Stimulated activated CD8-positive, alpha-beta memory T cell treated with anti-CD3 and anti-CD28 coated beads, Interleukin-4, amount 100 ng/mL, for 4 hours (primary cell): ENCODE results near the gene WDR83.
"Not testable (repeated sequence)": the region's sequence is repeated elsewhere in the genome, so short reads cannot be mapped to it uniquely, and the experiment has no call there.

Experiments
- DNase-seq, 2 donors: peaks; one replicate each; pipeline ENCODE4 v3.0.0-alpha.2; 2020; ENCODE audit warnings: low read depth in 2 of 2, low spot score in 1 of 2

WDR83 gene

GRCh38 chr19:12711187-12711586 is 44.6 kb downstream of the WDR83 start:
- no peak for DNase-seq

DNA sequence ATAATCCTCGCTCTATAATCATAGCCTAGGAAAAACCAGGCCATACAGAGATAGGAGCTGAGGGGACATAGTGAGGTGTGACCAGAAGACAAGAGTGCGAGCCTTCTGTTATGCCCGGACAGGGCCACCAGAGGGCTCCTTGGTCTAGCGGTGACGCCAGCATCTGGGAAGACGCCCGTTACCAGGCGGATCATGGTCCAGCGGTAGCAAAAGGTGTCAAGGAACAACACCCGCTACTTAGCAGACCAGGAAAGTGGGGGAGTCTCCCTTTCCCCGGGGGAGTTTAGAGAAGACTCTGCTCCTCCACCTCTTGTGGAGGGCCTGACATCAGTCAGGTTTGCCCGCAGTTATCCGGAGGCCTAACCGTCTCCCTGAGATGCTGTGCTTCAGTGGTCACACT is 45.5 kb downstream of the WDR83 start:
- DNase-seq: not testable (repeated sequence)

GRCh38 chr19:12713304-12713703 is 46.7 kb downstream of the WDR83 start:
- not testable (repeated sequence) for DNase-seq

- no peak for DNase-seq
Observed at GRCh38 chr19:12715102-12715501, 48.5 kb downstream of the WDR83 start.

DNA sequence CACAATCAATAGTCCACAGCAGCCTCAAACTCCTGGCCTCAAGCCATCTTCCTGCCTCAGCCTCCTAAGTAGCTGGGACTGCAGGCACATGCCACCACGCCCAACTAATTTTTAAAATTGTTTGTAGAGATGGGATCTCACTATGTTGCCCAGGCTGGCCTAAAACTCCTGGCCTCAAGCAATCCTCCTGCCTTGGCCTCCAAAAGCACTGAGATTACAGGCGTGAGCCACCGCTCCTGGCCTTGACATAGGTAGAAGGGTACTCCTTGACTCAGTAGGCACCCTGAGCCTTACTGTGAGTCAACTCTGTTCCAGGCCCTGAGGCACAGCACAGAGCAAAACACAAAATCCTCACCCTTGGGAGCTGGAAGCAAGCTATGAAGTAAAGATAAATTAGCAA is 49.3 kb downstream of the WDR83 start:
- DNase-seq: no peak

DNA sequence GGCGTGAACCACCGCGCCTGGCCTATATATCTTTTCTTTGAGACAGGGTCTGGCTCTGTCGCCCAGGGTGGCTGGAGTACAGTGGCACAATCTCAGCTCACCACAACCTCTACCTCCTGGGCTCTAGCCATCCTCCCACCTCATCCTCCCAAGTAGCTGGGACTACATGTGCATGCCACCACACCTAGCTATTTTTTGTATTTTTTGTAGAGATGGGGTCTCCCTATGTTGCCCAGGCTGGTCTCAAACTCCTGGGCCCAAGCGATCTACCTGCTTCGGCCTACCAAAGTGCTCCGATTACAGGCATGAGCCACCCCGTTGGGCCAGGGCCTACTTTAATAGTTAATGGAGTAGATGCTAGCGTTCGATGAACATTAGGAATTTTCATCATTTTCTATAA is 53.7 kb downstream of the WDR83 start:
- no peak for DNase-seq

DNA sequence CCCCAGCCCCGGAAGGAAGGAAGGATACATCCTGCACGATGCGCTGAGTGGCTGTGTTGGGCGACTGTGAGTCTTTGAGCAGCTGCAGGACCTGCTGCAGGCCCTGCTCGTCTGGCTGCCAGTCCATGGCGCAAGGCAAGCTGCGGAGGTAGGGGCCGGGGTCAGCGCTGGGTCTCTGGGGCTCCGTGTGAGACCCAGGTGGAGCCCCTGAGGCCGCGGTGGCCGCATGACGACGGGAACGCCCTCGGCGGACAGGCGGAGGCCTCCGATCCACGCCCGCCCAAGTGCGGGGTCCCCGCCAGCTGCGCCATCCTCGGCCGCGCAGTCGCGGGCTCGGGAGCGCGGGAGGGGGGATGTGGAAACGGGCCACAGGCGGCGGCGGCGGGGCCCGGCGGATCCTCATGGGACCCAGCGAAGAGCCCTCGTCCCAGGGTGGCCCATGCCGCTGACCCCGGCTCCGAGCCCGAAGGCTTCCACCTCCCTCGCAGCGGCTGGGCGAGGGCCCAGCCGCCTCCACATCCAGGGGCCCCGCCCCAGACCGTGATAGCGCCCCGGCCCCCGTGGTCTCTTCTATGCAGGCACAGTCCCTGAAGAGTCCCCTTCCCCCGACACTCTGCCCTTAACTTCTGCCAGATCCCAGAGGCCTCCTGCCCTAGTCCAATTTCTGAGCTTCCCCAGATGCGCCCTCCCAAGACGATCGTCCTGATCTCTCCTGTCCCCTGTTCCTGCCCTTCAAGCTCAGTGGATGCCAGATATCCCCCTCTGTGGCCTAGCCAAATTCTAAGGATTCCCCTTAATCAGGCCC is 54.4 kb downstream of the WDR83 start:
- DNase-seq: no peak

DNA sequence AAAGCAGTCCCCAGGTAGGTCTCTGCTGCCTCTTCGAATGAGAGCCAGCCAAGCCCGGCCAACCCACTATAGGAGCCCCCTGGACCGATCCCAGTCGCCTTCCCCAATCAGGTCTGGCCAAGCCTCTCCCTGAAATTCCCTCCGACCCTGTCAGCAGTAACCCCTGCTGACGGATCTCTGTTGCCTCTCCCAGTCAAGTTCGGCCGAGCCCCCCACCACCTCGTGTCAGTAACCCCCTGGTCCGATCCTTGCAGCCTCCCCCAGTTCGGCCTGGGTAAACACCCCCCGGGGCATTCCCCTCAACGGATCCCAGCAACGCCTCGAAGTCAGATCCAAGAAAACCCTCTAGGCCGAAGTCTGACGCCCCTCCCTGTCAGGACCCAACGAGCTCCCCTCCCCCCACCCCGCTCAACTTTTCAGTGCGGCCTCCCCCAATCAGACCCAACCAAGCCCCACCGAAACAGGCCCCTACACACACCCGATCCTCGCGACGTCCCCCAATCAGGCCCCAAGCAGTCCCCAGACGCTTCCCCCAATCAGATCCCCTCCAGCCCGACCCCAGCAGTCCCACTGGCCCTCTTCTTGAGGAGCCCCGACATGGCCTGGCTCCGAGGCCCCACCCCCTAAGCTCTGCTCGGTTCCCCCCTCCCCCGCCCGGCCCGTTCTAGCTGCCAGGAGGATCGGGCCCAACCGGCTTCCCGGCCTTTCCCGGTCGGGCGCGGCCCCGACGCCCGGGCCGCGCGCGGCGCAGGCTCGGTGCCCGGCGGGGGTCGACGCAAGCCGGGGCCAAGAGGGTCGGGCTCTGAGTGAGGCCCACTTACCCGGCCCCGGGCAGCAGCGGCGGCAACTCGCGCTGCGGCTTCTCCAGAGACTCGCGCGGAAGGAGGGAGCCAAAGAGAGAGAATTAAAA is 55.3 kb downstream of the WDR83 start:
- DNase-seq: no peak

- DNase-seq: peak; percentile 85 to 90
Observed at GRCh38 chr19:12722566-12723380, 56.2 kb downstream of the WDR83 start.

DNA sequence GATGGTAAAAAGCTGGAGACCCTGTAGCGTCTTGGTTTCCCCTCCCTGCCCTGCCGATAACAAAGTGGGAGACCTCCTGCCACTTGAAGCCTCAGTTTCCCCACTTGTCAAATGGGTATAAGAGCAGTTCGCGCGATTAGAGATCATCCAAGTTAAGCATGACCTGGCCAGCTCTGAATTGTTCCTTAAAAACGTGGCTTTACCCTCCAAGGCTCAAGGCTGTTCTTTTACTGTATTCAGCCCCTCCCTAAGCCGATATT is 56.7 kb downstream of the WDR83 start:
- DNase-seq: no peak

GRCh38 chr19:12723641-12724426 is 57.2 kb downstream of the WDR83 start, which contains the start of gene TNPO2:
Gene TNPO2, minus strand, starts transcription at chr19:12723932. Its CDS starts 2,955 bp downstream, at chr19:12720977.
- peak in 1 of 2 donors; percentile 40 for DNase-seq
